Lower lobe of right lung (tissue), 2 donors: ENCODE results near the gene PCBP4. TPM values are rescaled to one million over a fixed set of nuclear protein-coding genes. Genes with fewer than 3 reads are reported as not detected.

Experiments
- ATAC-seq, 2 donors: fragments of 200-7000 bp; cut with Tn5 transposase; one replicate each; pipeline ENCODE4 v1.9.1; 2020 to 2022; ENCODE audit warnings: mild to moderate bottlenecking in 2 of 2, moderate library complexity in 2 of 2
- DNase-seq: peaks from one replicate; pipeline ENCODE4 v3.0.0-alpha.2; 2020
- H3K27ac ChIP-seq: fragments of 200-600 bp; one replicate; pipeline ENCODE4 v1.8.0; 2022
- H3K27me3 ChIP-seq: fragments of 200-600 bp; one replicate; pipeline ENCODE4 v1.8.0; 2022; ENCODE audit warnings: low read depth
- H3K36me3 ChIP-seq: fragments of 200-600 bp; one replicate; pipeline ENCODE4 v1.8.0; 2022; ENCODE audit warnings: mild to moderate bottlenecking
- H3K4me1 ChIP-seq: fragments of 200-600 bp; one replicate; pipeline ENCODE4 v1.8.0; 2022
- H3K4me3 ChIP-seq: fragments of 200-600 bp; one replicate; pipeline ENCODE4 v1.8.0; 2022; ENCODE audit warnings: mild to moderate bottlenecking
- H3K9me3 ChIP-seq: fragments of 200-600 bp; one replicate; pipeline ENCODE4 v1.8.0; 2022
- intact Hi-C: fragments of 100-400 bp; cut with DNase I; formaldehyde crosslinking; loops from one replicate; pipeline ENCODE4 v1.11.0; 2022
- total RNA-seq: library from RNA; stranded (reverse); fragmentation: NEBNext Ultra II Directional; extraction: Animal tissue kit (Norgen Biotek cat#: 25700); gene quantifications from one replicate; pipeline ENCODE4 v1.2.1, GENCODE V29; 2021
- TF ChIP-seq, protein P1 (sequence below): fragments of 200-600 bp; IDR thresholded peaks from one replicate; pipeline ENCODE4 v1.8.0; 2022; ENCODE audit warnings: antibody characterized with exemption, mild to moderate bottlenecking
- donor health status: DM: no; HTN: yes; CAD: no; lungs with severe emphysema.

PCBP4 gene
- total RNA-seq, 1 donor from 2014 or later, result 24.6 TPM

DNA sequence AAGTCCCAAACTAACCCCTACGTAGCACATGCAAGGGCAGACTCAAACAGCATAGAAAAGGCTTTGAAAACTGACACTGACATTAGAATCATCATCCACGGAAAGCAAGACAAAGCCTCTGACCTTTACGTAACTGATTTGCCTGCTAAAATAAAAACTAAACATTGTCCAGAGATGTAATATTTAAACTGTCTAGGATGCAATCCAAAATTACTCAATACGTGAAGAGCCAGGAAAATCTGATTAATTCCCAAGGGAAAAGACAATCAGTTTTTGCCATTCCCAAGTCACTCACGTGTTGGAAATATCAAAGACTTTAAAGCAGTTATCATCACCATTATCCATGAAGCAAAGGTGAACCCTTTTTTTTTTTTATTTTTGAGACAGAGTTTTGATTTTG lies 50.8 kb downstream of the PCBP4 start:
- no peak overlapping the region for H3K27ac ChIP-seq
- TF ChIP-seq, protein P1, sequence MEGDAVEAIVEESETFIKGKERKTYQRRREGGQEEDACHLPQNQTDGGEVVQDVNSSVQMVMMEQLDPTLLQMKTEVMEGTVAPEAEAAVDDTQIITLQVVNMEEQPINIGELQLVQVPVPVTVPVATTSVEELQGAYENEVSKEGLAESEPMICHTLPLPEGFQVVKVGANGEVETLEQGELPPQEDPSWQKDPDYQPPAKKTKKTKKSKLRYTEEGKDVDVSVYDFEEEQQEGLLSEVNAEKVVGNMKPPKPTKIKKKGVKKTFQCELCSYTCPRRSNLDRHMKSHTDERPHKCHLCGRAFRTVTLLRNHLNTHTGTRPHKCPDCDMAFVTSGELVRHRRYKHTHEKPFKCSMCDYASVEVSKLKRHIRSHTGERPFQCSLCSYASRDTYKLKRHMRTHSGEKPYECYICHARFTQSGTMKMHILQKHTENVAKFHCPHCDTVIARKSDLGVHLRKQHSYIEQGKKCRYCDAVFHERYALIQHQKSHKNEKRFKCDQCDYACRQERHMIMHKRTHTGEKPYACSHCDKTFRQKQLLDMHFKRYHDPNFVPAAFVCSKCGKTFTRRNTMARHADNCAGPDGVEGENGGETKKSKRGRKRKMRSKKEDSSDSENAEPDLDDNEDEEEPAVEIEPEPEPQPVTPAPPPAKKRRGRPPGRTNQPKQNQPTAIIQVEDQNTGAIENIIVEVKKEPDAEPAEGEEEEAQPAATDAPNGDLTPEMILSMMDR, result no peak
- H3K9me3 ChIP-seq, result no peaks in the 10 kb centered on the region
- intact Hi-C loops, result no loop called here
- ATAC-seq (no peak), DNase-seq (no peak)
- H3K4me3 ChIP-seq, result no peak overlapping the region
- no peaks in the 10 kb centered on the region for H3K36me3 ChIP-seq
- H3K27me3 ChIP-seq, result no peaks in the 10 kb centered on the region
- H3K4me1 ChIP-seq, result no peaks in the 10 kb centered on the region

DNA sequence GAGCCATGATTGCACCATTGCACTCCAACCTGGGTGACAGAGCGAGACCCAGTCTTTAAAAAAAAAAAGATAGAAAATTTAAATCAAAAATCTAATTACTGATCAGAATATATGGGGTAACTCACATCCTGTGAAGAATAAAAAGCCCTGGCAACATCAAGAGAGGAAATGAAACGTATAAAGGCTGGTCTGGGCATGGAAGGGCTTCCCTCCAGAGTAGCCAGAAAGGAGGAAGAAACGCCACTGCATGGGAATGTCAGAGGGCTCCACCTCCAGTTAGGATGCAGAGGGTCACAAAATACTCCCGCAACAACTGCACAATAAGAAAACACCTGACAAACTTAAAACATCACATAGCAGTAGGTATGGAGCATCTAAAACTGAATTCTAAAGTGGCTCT lies 59.2 kb downstream of the PCBP4 start:
- H3K4me3 ChIP-seq, result no peak overlapping the region
- H3K27ac ChIP-seq, result no peak overlapping the region
- H3K9me3 ChIP-seq, result no peaks in the 10 kb centered on the region
- ATAC-seq (no peak), DNase-seq (no peak)
- intact Hi-C loops, result no loop called here
- H3K27me3 ChIP-seq, result no peaks in the 10 kb centered on the region
- TF ChIP-seq, protein P1, result no peak
- H3K36me3 ChIP-seq, result no peaks in the 10 kb centered on the region
- no peaks in the 10 kb centered on the region for H3K4me1 ChIP-seq

Other genes starting within 250 kb of the PCBP4 start
- gene IQCF6, start 188.2 kb downstream of the PCBP4 start, total RNA-seq, result not detected
- gene IQCF2, start 105.8 kb downstream of the PCBP4 start, total RNA-seq, result not detected
- gene IQCF5, start 91.9 kb downstream of the PCBP4 start, total RNA-seq, result not detected
- gene IQCF1, start 64.1 kb downstream of the PCBP4 start, total RNA-seq, result not detected
- 16.2 TPM for gene RRP9, start 25.6 kb downstream of the PCBP4 start, total RNA-seq
- gene PARP3, start 25.1 kb downstream of the PCBP4 start, total RNA-seq, result 24.6 TPM
- gene GPR62, start 12.1 kb downstream of the PCBP4 start, total RNA-seq, result not detected
- gene ABHD14B, start 6.6 kb upstream of the PCBP4 start, total RNA-seq, result 48.8 TPM
- gene ABHD14A, start 7.6 kb upstream of the PCBP4 start, total RNA-seq, result 17.8 TPM
- gene ACY1, start 16.1 kb upstream of the PCBP4 start, total RNA-seq, result 20.6 TPM
- 765 TPM for gene RPL29, start 28.4 kb upstream of the PCBP4 start, total RNA-seq
- 28.8 TPM for gene DUSP7, start 89.1 kb upstream of the PCBP4 start, total RNA-seq
- gene POC1A, start 187.0 kb upstream of the PCBP4 start, total RNA-seq, result 2.7 TPM
- gene ALAS1, start 230.7 kb upstream of the PCBP4 start, total RNA-seq, result 103 TPM